ENCODE data around the gene UBA3. TPM values are rescaled to one million over a fixed set of nuclear protein-coding genes. Genes with fewer than 3 reads are reported as not detected.
A peak's percentile ranks its signal among the peaks of the same experiment; 100 is the strongest.

Gene UBA3
- total RNA-seq, 1 experiment from 2014 or later = 67.2 TPM

DNA sequence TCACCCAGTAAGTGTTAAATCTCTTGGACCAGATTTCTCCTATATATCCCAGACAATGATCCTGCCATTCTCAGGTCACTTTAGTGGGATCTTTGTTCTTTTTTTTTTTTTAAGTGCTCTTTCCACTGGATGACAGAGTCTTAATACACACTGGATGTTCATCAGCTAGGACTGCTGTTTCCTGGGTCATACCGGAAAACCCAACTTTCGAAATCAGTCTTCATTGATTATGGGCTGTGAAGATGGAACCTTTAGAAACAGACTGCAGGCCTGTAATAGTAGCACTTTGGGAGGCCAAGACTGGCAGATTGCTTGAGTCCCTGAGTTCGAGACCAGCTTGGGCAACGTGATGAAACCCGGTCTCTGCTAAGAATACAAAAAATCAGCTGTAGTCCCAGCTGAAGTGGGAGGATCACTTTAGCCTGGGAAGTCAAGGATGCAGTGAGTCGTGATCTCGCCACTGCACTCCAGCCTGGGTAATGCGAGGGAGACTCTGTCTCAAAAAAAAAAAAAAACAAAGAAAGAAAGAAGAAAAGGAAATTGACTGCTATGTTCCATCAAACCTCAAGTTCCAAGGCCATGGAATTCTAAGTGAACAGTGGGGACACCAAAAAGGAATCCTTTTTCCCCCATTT, 69.0 kb downstream of the UBA3 start:
- Histone ChIP-seq H2AK5ac (ENCODE audit: insufficient read length, low read length) (no peak overlapping the region), H3K56ac (ENCODE audit: insufficient read length, low read depth, low read length) (no peak overlapping the region), H3K27ac (ENCODE audit: insufficient read length, low read depth, low read length) (peak overlapping the region; percentile 54), H3K23me2 (ENCODE audit: insufficient read length, low read depth, low read length, poor library complexity, severe bottlenecking) (peaks cover 4% of the 10 kb centered on the region), H3T11ph (ENCODE audit: low read length) (no peak overlapping the region), H3K14ac (ENCODE audit: insufficient read depth, low read length) (no peak overlapping the region), H2BK12ac (ENCODE audit: insufficient read length, low read depth, low read length) (no peak overlapping the region), H3K4ac (ENCODE audit: low read depth, low read length) (no peak overlapping the region), H4K91ac (ENCODE audit: insufficient read length, low read depth, low read length) (no peak overlapping the region), H3K4me1 (ENCODE audit: insufficient read depth, low read length) (peaks cover 11% of the 10 kb centered on the region; the same call in 1 of the 2 replicates), H3K79me2 (ENCODE audit: insufficient read depth, low read length) (no peaks in the 10 kb centered on the region), H3K9me3 (ENCODE audit: control insufficient read depth, low read depth, low read length) (no peaks in the 10 kb centered on the region), H3K23ac (ENCODE audit: insufficient read length, low read depth, low read length) (no peak overlapping the region), H4K20me1 (ENCODE audit: control insufficient read depth, insufficient read depth, insufficient read length) (no peaks in the 10 kb centered on the region), H3K27me3 (ENCODE audit: insufficient read depth, low read length) (no peaks in the 10 kb centered on the region), H3K4me2 (ENCODE audit: insufficient read depth, insufficient read length, low read length) (no peak overlapping the region), H2BK15ac (ENCODE audit: low read depth, low read length) (no peak overlapping the region), H2AFZ (ENCODE audit: low read length) (no peak overlapping the region), H3K18ac (ENCODE audit: insufficient read length, low read depth, low read length) (peak overlapping the region; percentile 51), H2BK120ac (ENCODE audit: low read depth, low read length, poor library complexity, severe bottlenecking) (no peak overlapping the region), H3K9ac (ENCODE audit: extremely low read depth, insufficient read length, low read length) (peak overlapping the region; percentile 20), H2BK5ac (ENCODE audit: insufficient read length, low read length) (no peak overlapping the region), H4K8ac (replicated peaks; ENCODE audit: insufficient read length, low read depth, low read length) (no peak overlapping the region), H4K5ac (ENCODE audit: insufficient read length, low read depth, low read length) (no peak overlapping the region), H2BK20ac (ENCODE audit: low read depth, low read length, poor library complexity, severe bottlenecking) (no peak overlapping the region), H3K79me1 (ENCODE audit: insufficient read depth, low read depth, low read length, poor library complexity, severe bottlenecking) (no peaks in the 10 kb centered on the region)
- Mint-ChIP-seq H3K4me3 (peak overlapping the region; percentile 39 to 51; a peak in 3 of 5 replicates), H3K27ac (peak overlapping the region in 2 of 3 experiments; percentile 77 to 99; a peak in 4 of 7 replicates), H3K27me3 (ENCODE audit: low read depth) (no peaks in the 10 kb centered on the region), H3K4me1 (peaks cover 57 to 58% of the 10 kb centered on the region in 2 experiments), H3K9me3 (0 out of 5 replicates have a peak, but pooled peaks cover 0 to 3% of the 10 kb centered on the region in 2 experiments), H3K36me3 (ENCODE audit: insufficient read depth in 1 of 3, low read depth in 3 of 3) (peaks cover 4 to 25% (median 8%) of the 10 kb centered on the region in 3 experiments; a peak in 6 of 7 replicates)
- TF ChIP-seq, protein P1, sequence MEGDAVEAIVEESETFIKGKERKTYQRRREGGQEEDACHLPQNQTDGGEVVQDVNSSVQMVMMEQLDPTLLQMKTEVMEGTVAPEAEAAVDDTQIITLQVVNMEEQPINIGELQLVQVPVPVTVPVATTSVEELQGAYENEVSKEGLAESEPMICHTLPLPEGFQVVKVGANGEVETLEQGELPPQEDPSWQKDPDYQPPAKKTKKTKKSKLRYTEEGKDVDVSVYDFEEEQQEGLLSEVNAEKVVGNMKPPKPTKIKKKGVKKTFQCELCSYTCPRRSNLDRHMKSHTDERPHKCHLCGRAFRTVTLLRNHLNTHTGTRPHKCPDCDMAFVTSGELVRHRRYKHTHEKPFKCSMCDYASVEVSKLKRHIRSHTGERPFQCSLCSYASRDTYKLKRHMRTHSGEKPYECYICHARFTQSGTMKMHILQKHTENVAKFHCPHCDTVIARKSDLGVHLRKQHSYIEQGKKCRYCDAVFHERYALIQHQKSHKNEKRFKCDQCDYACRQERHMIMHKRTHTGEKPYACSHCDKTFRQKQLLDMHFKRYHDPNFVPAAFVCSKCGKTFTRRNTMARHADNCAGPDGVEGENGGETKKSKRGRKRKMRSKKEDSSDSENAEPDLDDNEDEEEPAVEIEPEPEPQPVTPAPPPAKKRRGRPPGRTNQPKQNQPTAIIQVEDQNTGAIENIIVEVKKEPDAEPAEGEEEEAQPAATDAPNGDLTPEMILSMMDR (conservative IDR thresholded peaks at IDR 0.05) = no peak
- DNase-seq = no peak
- WGBS (ENCODE audit: extremely low coverage, insufficient read length, low lambda C conversion rate) = no CpG with 5 or more reads among the region's 8 CpGs
